ENCODE measurements around the gene EIF4G3.

The EIF4G3 gene

GRCh38 chr1:20947409-20947808 is 229.3 kb downstream of the EIF4G3 start:
- no peaks in the 10 kb centered on the region for H3K27me3 ChIP-seq (ENCODE audit: insufficient read depth, poor library complexity, severe bottlenecking)
- ATAC-seq (ENCODE audit: low read depth) (no peak), DNase-seq (ENCODE audit: low spot score) (no peak)
- H3K27ac ChIP-seq (ENCODE audit: poor library complexity, severe bottlenecking) = no peak overlapping the region
- H3K9me3 ChIP-seq (ENCODE audit: severe bottlenecking) = no peaks in the 10 kb centered on the region
- no peak overlapping the region for H3K4me3 ChIP-seq (ENCODE audit: severe bottlenecking)
- H3K36me3 ChIP-seq (ENCODE audit: low read depth) = peaks cover 24% of the 10 kb centered on the region
- H3K4me1 ChIP-seq (ENCODE audit: insufficient read depth, poor library complexity, severe bottlenecking) = no peaks in the 10 kb centered on the region
- TF ChIP-seq CTCF (IDR thresholded peaks at IDR 0.05; ENCODE audit: poor library complexity, severe bottlenecking) = no peak

- H3K27me3 ChIP-seq (ENCODE audit: insufficient read depth, poor library complexity, severe bottlenecking) = no peaks in the 10 kb centered on the region
- H3K36me3 ChIP-seq (ENCODE audit: low read depth) = peaks cover 20% of the 10 kb centered on the region; the same call in 1 of the 2 replicates
- no peak overlapping the region for H3K27ac ChIP-seq (ENCODE audit: poor library complexity, severe bottlenecking)
- no peak for DNase-seq (ENCODE audit: low spot score)
- no peaks in the 10 kb centered on the region for H3K9me3 ChIP-seq (ENCODE audit: severe bottlenecking)
- H3K4me1 ChIP-seq (ENCODE audit: insufficient read depth, poor library complexity, severe bottlenecking) = no peaks in the 10 kb centered on the region
- H3K4me3 ChIP-seq (ENCODE audit: severe bottlenecking) = no peak overlapping the region
- no peak for TF ChIP-seq CTCF (IDR thresholded peaks at IDR 0.05; ENCODE audit: poor library complexity, severe bottlenecking)
- ATAC-seq (ENCODE audit: low read depth) = no peak
Measured at GRCh38 chr1:20936621-20937020, 240.1 kb downstream of the EIF4G3 start.

- H3K4me3 ChIP-seq (ENCODE audit: severe bottlenecking) = no peak overlapping the region
- ATAC-seq (ENCODE audit: low read depth) = no peak
- no peaks in the 10 kb centered on the region for H3K27me3 ChIP-seq (ENCODE audit: insufficient read depth, poor library complexity, severe bottlenecking)
- TF ChIP-seq CTCF (IDR thresholded peaks at IDR 0.05; ENCODE audit: poor library complexity, severe bottlenecking) = no peak
- no peak for DNase-seq (ENCODE audit: low spot score)
- H3K4me1 ChIP-seq (ENCODE audit: insufficient read depth, poor library complexity, severe bottlenecking) = no peaks in the 10 kb centered on the region
- H3K36me3 ChIP-seq (ENCODE audit: low read depth) = peaks cover 17% of the 10 kb centered on the region; the same call in 1 of the 2 replicates
- H3K9me3 ChIP-seq (ENCODE audit: severe bottlenecking) = no peaks in the 10 kb centered on the region
- H3K27ac ChIP-seq (ENCODE audit: poor library complexity, severe bottlenecking) = no peak overlapping the region
Measured at GRCh38 chr1:20936216-20936615, 240.5 kb downstream of the EIF4G3 start.

- Histone ChIP-seq H3K27me3 (ENCODE audit: insufficient read depth, poor library complexity, severe bottlenecking) (no peaks in the 10 kb centered on the region), H3K9me3 (ENCODE audit: severe bottlenecking) (no peaks in the 10 kb centered on the region), H3K4me3 (ENCODE audit: severe bottlenecking) (no peak overlapping the region), H3K36me3 (ENCODE audit: low read depth) (peaks cover 13% of the 10 kb centered on the region; the same call in 1 of the 2 replicates), H3K4me1 (ENCODE audit: insufficient read depth, poor library complexity, severe bottlenecking) (no peaks in the 10 kb centered on the region), H3K27ac (ENCODE audit: poor library complexity, severe bottlenecking) (no peak overlapping the region)
- no peak for DNase-seq (ENCODE audit: low spot score)
- TF ChIP-seq CTCF (IDR thresholded peaks at IDR 0.05; ENCODE audit: poor library complexity, severe bottlenecking) = no peak
- ATAC-seq (ENCODE audit: low read depth) = no peak
Measured at GRCh38 chr1:20935717-20936116, 241.0 kb downstream of the EIF4G3 start.

GRCh38 chr1:20932437-20932977 is 244.2 kb downstream of the EIF4G3 start:
- Histone ChIP-seq H3K4me1 (ENCODE audit: insufficient read depth, poor library complexity, severe bottlenecking) (no peaks in the 10 kb centered on the region), H3K36me3 (ENCODE audit: low read depth) (0 out of 2 replicates have a peak, but pooled peaks cover 5% of the 10 kb centered on the region), H3K27me3 (ENCODE audit: insufficient read depth, poor library complexity, severe bottlenecking) (no peaks in the 10 kb centered on the region), H3K9me3 (ENCODE audit: severe bottlenecking) (no peaks in the 10 kb centered on the region), H3K4me3 (ENCODE audit: severe bottlenecking) (no peak overlapping the region), H3K27ac (ENCODE audit: poor library complexity, severe bottlenecking) (no peak overlapping the region)
- TF ChIP-seq CTCF (IDR thresholded peaks at IDR 0.05; ENCODE audit: poor library complexity, severe bottlenecking) = no peak
- DNase-seq (ENCODE audit: low spot score) = no peak
- ATAC-seq (ENCODE audit: low read depth) = no peak

Data from RWPE2 (cell line).